Fibroblast of skin of abdomen (primary cell): ENCODE measurements around the gene ACOT11.

Experiments used
- DNase-seq: peaks from one replicate; pipeline ENCODE4 v3.0.0-alpha.2; 2013

ACOT11 gene

GRCh38 chr1:54585181-54586066, 37.4 kb downstream of the ACOT11 start:
- no peak for DNase-seq

GRCh38 chr1:54588377-54588776, 40.3 kb downstream of the ACOT11 start:
- no peak for DNase-seq

DNA sequence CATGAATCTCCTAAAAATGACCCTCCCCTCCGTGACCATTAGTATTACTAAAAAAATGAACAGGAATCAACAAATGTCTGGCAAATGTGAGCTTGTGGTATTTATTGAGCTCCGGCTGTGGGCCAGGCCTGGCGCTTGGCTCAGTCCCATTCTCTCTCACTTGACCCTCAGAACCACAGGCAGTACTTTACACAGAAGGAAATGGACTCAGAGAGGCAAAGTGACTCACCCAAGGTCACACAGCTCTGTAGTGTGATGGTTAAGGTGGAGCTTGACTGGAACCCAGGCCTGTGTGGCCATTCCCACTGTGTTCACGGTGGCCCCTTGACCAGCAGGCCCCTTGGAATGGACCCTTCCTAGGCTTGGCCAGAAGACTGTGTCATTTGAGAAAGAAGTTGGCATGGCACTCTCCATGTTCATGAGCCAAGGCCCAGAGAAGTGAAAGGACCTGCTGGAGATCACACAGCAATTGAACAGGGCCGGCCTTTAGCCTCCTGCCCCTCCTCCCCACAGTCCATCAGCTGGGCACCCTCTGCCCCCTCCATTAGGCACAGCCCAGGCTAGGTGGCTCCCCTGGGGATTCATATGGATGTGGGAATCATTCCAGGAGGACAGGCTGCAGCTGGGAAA, 43.2 kb downstream of the ACOT11 start:
- DNase-seq: no peak

GRCh38 chr1:54593571-54594160, 45.6 kb downstream of the ACOT11 start:
- no peak for DNase-seq

DNA sequence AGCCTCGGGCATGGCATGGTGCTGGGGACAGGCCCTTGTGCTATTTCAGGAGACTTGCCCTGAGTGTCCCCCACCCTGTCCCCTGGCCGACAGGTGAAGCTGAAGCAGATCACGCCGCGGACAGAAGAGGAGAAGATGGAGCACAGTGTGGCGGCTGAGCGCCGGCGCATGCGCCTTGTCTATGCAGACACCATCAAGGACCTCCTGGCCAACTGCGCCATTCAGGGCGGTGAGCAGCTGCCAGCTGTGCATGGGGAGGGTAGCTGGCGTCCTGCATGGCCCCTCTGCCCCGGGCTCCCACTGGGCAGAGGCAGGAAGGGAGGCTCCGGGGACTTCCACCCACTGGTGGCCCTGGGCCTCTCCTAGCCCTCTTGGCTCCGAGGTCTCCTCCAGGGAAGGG, 46.4 kb downstream of the ACOT11 start:
- no peak for DNase-seq

DNA sequence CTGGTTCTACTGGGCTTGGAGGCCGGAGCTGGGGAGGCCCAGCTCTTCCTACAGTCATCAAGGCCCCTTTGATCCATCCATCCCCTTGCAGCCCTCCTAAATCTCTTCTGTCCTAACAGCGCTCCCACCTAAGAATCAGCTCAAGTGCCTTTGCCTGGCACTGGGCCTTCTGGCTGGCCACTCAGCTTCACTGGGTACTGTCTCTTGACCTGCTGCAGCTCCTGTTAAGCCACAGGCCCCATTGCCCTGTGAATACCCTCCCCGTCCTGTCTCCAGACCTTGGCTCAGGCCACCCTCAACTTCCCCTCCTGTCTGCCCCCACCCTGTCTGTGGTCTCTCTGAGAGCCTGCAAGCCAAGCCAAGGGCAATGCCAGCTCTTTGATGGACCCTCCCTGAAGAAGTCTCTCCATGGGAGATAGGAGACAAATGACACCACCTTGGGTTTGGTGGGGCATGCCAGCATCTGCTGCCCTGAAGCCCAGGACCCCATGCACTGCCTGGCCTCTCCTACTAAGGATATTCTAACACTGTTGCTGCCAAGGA, 48.0 kb downstream of the ACOT11 start:
- DNase-seq: no peak

- no peak for DNase-seq
These were observed 48.7 kb downstream of the ACOT11 start for GRCh38 chr1:54596756-54597155.

- DNase-seq: no peak
These were observed 49.5 kb downstream of the ACOT11 start for GRCh38 chr1:54597455-54598030.

- DNase-seq: no peak
These were observed 51.3 kb downstream of the ACOT11 start for GRCh38 chr1:54599211-54599823.

- no peak for DNase-seq
These were observed 53.1 kb downstream of the ACOT11 start for GRCh38 chr1:54600947-54601721.

- DNase-seq: no peak
These were observed 53.7 kb downstream of the ACOT11 start for GRCh38 chr1:54601730-54602129.

GRCh38 chr1:54602554-54602953, 54.5 kb downstream of the ACOT11 start:
- no peak for DNase-seq

GRCh38 chr1:54603241-54603640, 55.2 kb downstream of the ACOT11 start:
- DNase-seq: no peak

- no peak for DNase-seq
These were observed 56.0 kb downstream of the ACOT11 start for GRCh38 chr1:54604051-54604450.

DNA sequence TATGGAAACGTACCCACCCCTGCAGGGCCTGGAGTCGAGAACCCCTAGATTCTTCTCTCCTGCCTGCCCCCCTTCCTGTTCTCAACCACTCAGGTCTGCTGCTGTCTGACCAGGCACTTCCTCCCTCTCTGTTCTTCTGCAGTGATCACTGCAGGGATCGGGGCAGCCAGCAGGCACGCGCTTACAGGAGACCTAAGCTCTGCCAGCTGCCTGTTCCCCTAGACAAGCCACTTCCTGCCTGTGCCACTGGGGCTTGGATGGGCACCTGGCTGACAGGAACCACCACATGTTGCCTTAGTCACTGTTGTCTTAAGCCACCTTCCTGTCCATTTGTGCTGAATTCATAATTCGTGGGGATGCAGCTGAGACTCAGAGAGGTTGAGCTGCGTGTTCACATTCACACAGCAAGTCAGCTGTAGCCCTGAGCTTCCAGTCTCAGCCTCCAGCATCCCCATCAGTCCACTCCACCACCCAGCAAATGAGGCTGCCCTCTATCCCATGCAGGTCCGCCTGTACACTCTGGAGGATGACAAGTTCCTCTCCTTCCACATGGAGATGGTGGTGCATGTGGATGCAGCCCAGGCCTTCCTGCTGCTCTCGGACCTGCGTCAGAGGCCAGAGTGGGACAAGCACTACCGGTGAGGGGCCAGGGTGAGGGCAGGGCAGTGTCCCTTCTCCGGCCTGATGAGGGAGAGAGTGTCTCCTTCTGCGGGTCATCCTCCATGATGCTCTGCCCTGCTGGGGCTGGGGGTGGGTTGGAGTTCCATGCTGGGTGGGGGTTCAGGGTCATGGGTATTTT, 56.7 kb downstream of the ACOT11 start:
- DNase-seq: no peak

GRCh38 chr1:54606096-54606989, 58.3 kb downstream of the ACOT11 start:
- DNase-seq: no peak

GRCh38 chr1:54606990-54607325, 58.9 kb downstream of the ACOT11 start:
- DNase-seq: no peak

- DNase-seq: no peak
These were observed 60.0 kb downstream of the ACOT11 start for GRCh38 chr1:54607821-54608565.

GRCh38 chr1:54608566-54609230, 60.7 kb downstream of the ACOT11 start:
- DNase-seq: no peak
